Measurements from ENCODE around the gene ZNF407.

DNA sequence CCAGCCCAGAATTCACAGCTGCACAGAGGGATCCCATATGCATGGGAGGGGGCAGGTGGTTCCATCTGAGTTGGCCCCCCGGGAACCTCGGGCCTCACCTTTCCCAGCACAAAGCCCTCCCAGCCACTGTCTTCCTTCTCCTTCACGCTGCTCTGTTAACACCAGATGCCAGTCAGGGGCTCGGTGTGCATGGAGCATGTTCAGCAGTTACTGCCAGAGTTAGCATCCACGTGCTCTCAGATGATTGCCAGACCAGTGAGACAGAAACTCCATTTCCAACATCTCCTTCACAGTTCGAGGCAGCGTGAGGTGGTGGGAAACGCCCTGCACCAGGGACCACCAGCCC lies 510.2 kb downstream of the ZNF407 start:
- TF ChIP-seq POLR2AphosphoS5 (IDR thresholded peaks at IDR 0.05; ENCODE audit: low read depth) (no peak), GABPA (IDR thresholded peaks at IDR 0.05; ENCODE audit: low read depth) (no peak), SPI1 (IDR thresholded peaks at IDR 0.05; ENCODE audit: borderline replicate concordance, low read depth) (no peak)
- TF ChIP-seq, protein P1, sequence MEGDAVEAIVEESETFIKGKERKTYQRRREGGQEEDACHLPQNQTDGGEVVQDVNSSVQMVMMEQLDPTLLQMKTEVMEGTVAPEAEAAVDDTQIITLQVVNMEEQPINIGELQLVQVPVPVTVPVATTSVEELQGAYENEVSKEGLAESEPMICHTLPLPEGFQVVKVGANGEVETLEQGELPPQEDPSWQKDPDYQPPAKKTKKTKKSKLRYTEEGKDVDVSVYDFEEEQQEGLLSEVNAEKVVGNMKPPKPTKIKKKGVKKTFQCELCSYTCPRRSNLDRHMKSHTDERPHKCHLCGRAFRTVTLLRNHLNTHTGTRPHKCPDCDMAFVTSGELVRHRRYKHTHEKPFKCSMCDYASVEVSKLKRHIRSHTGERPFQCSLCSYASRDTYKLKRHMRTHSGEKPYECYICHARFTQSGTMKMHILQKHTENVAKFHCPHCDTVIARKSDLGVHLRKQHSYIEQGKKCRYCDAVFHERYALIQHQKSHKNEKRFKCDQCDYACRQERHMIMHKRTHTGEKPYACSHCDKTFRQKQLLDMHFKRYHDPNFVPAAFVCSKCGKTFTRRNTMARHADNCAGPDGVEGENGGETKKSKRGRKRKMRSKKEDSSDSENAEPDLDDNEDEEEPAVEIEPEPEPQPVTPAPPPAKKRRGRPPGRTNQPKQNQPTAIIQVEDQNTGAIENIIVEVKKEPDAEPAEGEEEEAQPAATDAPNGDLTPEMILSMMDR (IDR thresholded peaks at IDR 0.05; ENCODE audit: insufficient read depth, low read length), result no peak
- TF ChIP-seq, protein P2, sequence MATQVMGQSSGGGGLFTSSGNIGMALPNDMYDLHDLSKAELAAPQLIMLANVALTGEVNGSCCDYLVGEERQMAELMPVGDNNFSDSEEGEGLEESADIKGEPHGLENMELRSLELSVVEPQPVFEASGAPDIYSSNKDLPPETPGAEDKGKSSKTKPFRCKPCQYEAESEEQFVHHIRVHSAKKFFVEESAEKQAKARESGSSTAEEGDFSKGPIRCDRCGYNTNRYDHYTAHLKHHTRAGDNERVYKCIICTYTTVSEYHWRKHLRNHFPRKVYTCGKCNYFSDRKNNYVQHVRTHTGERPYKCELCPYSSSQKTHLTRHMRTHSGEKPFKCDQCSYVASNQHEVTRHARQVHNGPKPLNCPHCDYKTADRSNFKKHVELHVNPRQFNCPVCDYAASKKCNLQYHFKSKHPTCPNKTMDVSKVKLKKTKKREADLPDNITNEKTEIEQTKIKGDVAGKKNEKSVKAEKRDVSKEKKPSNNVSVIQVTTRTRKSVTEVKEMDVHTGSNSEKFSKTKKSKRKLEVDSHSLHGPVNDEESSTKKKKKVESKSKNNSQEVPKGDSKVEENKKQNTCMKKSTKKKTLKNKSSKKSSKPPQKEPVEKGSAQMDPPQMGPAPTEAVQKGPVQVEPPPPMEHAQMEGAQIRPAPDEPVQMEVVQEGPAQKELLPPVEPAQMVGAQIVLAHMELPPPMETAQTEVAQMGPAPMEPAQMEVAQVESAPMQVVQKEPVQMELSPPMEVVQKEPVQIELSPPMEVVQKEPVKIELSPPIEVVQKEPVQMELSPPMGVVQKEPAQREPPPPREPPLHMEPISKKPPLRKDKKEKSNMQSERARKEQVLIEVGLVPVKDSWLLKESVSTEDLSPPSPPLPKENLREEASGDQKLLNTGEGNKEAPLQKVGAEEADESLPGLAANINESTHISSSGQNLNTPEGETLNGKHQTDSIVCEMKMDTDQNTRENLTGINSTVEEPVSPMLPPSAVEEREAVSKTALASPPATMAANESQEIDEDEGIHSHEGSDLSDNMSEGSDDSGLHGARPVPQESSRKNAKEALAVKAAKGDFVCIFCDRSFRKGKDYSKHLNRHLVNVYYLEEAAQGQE (IDR thresholded peaks at IDR 0.05; ENCODE audit: insufficient replicate concordance, low read depth), result no peak
